GM12878 (cell line): Measurements from ENCODE around the gene MYO7B.

Experiments
- CEBPB ChIP-seq, 2 experiments: fragments of 150-350 bp in 1 of 2; IDR thresholded peaks; 2 replicates each; pipeline ENCODE4 v1.6.1; 2012 to 2014; ENCODE audit warnings: low read depth in 2 of 2, low read length in 2 of 2, borderline replicate concordance in 1 of 2, inconsistent platforms in 1 of 2
- CTCF ChIP-seq, 3 experiments: IDR thresholded peaks in 2 of 3; conservative IDR thresholded peaks in 1 of 3; 2 replicates each; pipeline ENCODE4 v1.5.1; 2011; ENCODE audit warnings: low read depth in 3 of 3, low read length in 3 of 3, mild to moderate bottlenecking in 3 of 3, control low read depth in 2 of 3, moderate library complexity in 2 of 3, inconsistent platforms in 1 of 3, mixed read lengths in 1 of 3; ENCODE audit not compliant: control insufficient read depth in 2 of 3, insufficient read depth in 1 of 3; ENCODE audit errors: extremely low read depth in 1 of 3
- EP300 ChIP-seq, 2 experiments: fragments of 150-350 bp in 1 of 2; IDR thresholded peaks; 2 replicates each; pipeline ENCODE4 v1.6.1; 2011 to 2012; ENCODE audit warnings: low read depth in 2 of 2, low read length in 2 of 2, borderline replicate concordance in 1 of 2, improper control_type of control experiment in 1 of 2, inconsistent platforms in 1 of 2; ENCODE audit not compliant: control insufficient read depth in 1 of 2
- MAX ChIP-seq: IDR thresholded peaks from 2 replicates; pipeline ENCODE4 v1.6.1; 2012; ENCODE audit warnings: low read depth, low read length, improper control_type of control experiment
- MTA3 ChIP-seq: IDR thresholded peaks from 2 replicates; pipeline ENCODE4 v1.6.1; 2012; ENCODE audit warnings: low read length, inconsistent platforms, borderline replicate concordance
- POLR2A ChIP-seq: IDR thresholded peaks from 2 replicates; pipeline ENCODE4 v1.6.1; 2011; ENCODE audit warnings: low read depth, mild to moderate bottlenecking, low read length
- TF ChIP-seq, protein P1 (sequence below): fragments of 450-650 bp; IDR thresholded peaks from 2 replicates; pipeline ENCODE4 v1.6.1; 2016; ENCODE audit warnings: mild to moderate bottlenecking
- TF ChIP-seq, protein P2 (sequence below): fragments of 450-650 bp; formaldehyde crosslinking; IDR thresholded peaks from 2 replicates; pipeline ENCODE4 v1.4.0; 2022; ENCODE audit warnings: mild to moderate bottlenecking, moderate library complexity

DNA sequence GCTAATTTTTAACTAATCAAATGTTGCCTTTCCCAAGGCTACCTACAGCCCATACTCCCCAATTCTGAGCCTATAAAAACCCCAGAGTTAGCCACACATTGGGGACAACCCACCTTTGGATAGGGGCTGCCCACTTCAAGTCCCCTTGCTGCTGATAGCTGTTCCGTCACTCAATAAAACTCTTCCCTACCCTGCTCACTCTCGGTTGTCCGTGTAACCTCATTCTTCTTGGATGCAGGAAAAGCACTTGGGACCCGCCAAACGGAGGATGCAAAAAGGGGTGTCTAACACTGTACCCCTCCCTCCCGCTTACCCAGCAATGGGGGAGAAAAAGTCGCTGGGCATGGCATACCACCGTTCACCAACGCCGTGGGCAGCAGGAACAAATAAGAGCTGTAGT is 21.4 kb upstream of the MYO7B start:
- TF ChIP-seq EP300 (IDR thresholded peaks at IDR 0.05; ENCODE audit: borderline replicate concordance in 1 of 2, control insufficient read depth in 1 of 2, low read depth in 2 of 2, low read length in 2 of 2), result no peak
- no peak for TF ChIP-seq CTCF (IDR thresholded peaks at IDR 0.05 in 2 of 3, conservative IDR thresholded peaks at IDR 0.05 in 1 of 3; ENCODE audit: control insufficient read depth in 2 of 3, extremely low read depth in 1 of 3, insufficient read depth in 1 of 3, low read depth in 3 of 3, low read length in 3 of 3)
- TF ChIP-seq, protein P1, sequence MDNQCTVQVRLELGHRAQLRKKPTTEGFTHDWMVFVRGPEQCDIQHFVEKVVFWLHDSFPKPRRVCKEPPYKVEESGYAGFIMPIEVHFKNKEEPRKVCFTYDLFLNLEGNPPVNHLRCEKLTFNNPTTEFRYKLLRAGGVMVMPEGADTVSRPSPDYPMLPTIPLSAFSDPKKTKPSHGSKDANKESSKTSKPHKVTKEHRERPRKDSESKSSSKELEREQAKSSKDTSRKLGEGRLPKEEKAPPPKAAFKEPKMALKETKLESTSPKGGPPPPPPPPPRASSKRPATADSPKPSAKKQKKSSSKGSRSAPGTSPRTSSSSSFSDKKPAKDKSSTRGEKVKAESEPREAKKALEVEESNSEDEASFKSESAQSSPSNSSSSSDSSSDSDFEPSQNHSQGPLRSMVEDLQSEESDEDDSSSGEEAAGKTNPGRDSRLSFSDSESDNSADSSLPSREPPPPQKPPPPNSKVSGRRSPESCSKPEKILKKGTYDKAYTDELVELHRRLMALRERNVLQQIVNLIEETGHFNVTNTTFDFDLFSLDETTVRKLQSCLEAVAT, result no peak
- TF ChIP-seq, protein P2, sequence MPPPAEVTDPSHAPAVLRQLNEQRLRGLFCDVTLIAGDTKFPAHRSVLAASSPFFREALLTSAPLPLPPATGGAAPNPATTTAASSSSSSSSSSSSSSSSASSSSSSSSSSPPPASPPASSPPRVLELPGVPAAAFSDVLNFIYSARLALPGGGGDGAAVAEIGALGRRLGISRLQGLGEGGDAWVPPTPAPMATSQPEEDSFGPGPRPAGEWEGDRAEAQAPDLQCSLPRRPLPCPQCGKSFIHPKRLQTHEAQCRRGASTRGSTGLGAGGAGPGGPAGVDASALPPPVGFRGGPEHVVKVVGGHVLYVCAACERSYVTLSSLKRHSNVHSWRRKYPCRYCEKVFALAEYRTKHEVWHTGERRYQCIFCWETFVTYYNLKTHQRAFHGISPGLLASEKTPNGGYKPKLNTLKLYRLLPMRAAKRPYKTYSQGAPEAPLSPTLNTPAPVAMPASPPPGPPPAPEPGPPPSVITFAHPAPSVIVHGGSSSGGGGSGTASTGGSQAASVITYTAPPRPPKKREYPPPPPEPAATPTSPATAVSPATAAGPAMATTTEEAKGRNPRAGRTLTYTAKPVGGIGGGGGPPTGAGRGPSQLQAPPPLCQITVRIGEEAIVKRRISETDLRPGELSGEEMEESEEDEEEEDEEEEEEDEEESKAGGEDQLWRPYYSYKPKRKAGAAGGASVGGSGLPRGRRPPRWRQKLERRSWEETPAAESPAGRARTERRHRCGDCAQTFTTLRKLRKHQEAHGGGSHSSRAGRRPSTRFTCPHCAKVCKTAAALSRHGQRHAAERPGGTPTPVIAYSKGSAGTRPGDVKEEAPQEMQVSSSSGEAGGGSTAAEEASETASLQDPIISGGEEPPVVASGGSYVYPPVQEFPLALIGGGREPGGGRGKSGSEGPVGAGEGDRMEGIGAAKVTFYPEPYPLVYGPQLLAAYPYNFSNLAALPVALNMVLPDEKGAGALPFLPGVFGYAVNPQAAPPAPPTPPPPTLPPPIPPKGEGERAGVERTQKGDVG (CRISPR knock-in tag), result no peak
- TF ChIP-seq MTA3, result no peak
- TF ChIP-seq MAX, result no peak
- no peak for TF ChIP-seq POLR2A
- TF ChIP-seq CEBPB (IDR thresholded peaks at IDR 0.05; ENCODE audit: borderline replicate concordance in 1 of 2, low read depth in 2 of 2, low read length in 2 of 2), result no peak
